ENCODE measurements around the gene FIG4. TPM values are rescaled to one million over a fixed set of nuclear protein-coding genes. Genes with fewer than 3 reads are reported as not detected.

The FIG4 gene
- polyA plus RNA-seq, 1 donor (not counting 4 experiments of a cell fraction or from before 2014, with no cell fraction given) = 12.8 TPM

GRCh38 chr6:109834595-109835437, 143.7 kb downstream of the FIG4 start:
- Histone ChIP-seq H3K9me3 (ENCODE audit: control insufficient read depth, low read depth, low read length) (no peaks in the 10 kb centered on the region), H3K4me2 (ENCODE audit: control insufficient read depth, extremely low read depth, insufficient read depth, low read depth, low read length) (no peak overlapping the region), H3K79me2 (ENCODE audit: control insufficient read depth, insufficient read depth, low read length) (no peaks in the 10 kb centered on the region), H3K27me3 (ENCODE audit: control insufficient read depth, extremely low read depth, insufficient read depth, low read length) (no peaks in the 10 kb centered on the region), H3K4me3 (ENCODE audit: control insufficient read depth in 2 of 3, extremely low read depth in 1 of 3, insufficient read depth in 2 of 3, low read depth in 1 of 3, low read length in 3 of 3) (no peak overlapping the region), H4K20me1 (ENCODE audit: control insufficient read depth, extremely low read depth, insufficient read depth, low read length) (no peaks in the 10 kb centered on the region), H3K9ac (ENCODE audit: control insufficient read depth, extremely low read depth, insufficient read depth, low read length) (no peak overlapping the region), H3K27ac (ENCODE audit: control insufficient read depth, insufficient read depth, low read length) (no peak overlapping the region), H3K36me3 (ENCODE audit: control insufficient read depth in 2 of 2, extremely low read depth in 1 of 2, insufficient read depth in 2 of 2, low read length in 2 of 2) (no peaks in the 10 kb centered on the region), H3K4me1 (ENCODE audit: control insufficient read depth, extremely low read depth, insufficient read depth, low read length) (no peaks in the 10 kb centered on the region), H2AFZ (ENCODE audit: control insufficient read depth, low read length) (no peak overlapping the region), H3K9me1 (ENCODE audit: control insufficient read depth, extremely low read depth, insufficient read depth, low read length) (no peaks in the 10 kb centered on the region)
- FAIRE-seq = no peak
- dilution Hi-C loops (cut with MboI; ENCODE audit: extremely low pct_ligation_motif_present, low sequenced_read_pairs) = no loop called here
- no peak for DNase-seq (ENCODE audit: low read depth, low spot score)
- no peak for TF ChIP-seq EZH2 (IDR thresholded peaks at IDR 0.05; ENCODE audit: low read length)
- TF ChIP-seq CTCF (optimal IDR thresholded peaks at IDR 0.05 in 1 of 3, IDR thresholded peaks at IDR 0.05 in 1 of 3, conservative IDR thresholded peaks at IDR 0.05 in 1 of 3; ENCODE audit: extremely low read depth in 1 of 3, insufficient read depth in 2 of 3, low read length in 3 of 3) = no peak

- Histone ChIP-seq H3K4me1 (ENCODE audit: control insufficient read depth, extremely low read depth, insufficient read depth, low read length) (no peaks in the 10 kb centered on the region), H3K79me2 (ENCODE audit: control insufficient read depth, insufficient read depth, low read length) (no peaks in the 10 kb centered on the region), H3K36me3 (ENCODE audit: control insufficient read depth in 2 of 2, extremely low read depth in 1 of 2, insufficient read depth in 2 of 2, low read length in 2 of 2) (no peaks in the 10 kb centered on the region), H3K4me3 (ENCODE audit: control insufficient read depth in 2 of 3, extremely low read depth in 1 of 3, insufficient read depth in 2 of 3, low read depth in 1 of 3, low read length in 3 of 3) (no peak overlapping the region), H3K27ac (ENCODE audit: control insufficient read depth, insufficient read depth, low read length) (no peak overlapping the region), H3K27me3 (ENCODE audit: control insufficient read depth, extremely low read depth, insufficient read depth, low read length) (no peaks in the 10 kb centered on the region), H3K9me3 (ENCODE audit: control insufficient read depth, low read depth, low read length) (no peaks in the 10 kb centered on the region), H3K9ac (ENCODE audit: control insufficient read depth, extremely low read depth, insufficient read depth, low read length) (no peak overlapping the region), H2AFZ (ENCODE audit: control insufficient read depth, low read length) (no peak overlapping the region), H3K4me2 (ENCODE audit: control insufficient read depth, extremely low read depth, insufficient read depth, low read depth, low read length) (no peak overlapping the region), H4K20me1 (ENCODE audit: control insufficient read depth, extremely low read depth, insufficient read depth, low read length) (no peaks in the 10 kb centered on the region), H3K9me1 (ENCODE audit: control insufficient read depth, extremely low read depth, insufficient read depth, low read length) (no peaks in the 10 kb centered on the region)
- TF ChIP-seq CTCF (optimal IDR thresholded peaks at IDR 0.05 in 1 of 3, IDR thresholded peaks at IDR 0.05 in 1 of 3, conservative IDR thresholded peaks at IDR 0.05 in 1 of 3; ENCODE audit: extremely low read depth in 1 of 3, insufficient read depth in 2 of 3, low read length in 3 of 3) = no peak
- no peak for TF ChIP-seq EZH2 (IDR thresholded peaks at IDR 0.05; ENCODE audit: low read length)
- FAIRE-seq = no peak
- DNase-seq (ENCODE audit: low read depth, low spot score) = no peak
- dilution Hi-C loops (cut with MboI; ENCODE audit: extremely low pct_ligation_motif_present, low sequenced_read_pairs) = no loop called here
Measured at GRCh38 chr6:109840034-109840433, 148.9 kb downstream of the FIG4 start.
